ENCODE data around the gene POP7.

POP7 gene

GRCh38 chr7:100745184-100745583, 39.3 kb downstream of the POP7 start:
- H3K27ac ChIP-seq: no peak overlapping the region
- TF ChIP-seq, protein P1, sequence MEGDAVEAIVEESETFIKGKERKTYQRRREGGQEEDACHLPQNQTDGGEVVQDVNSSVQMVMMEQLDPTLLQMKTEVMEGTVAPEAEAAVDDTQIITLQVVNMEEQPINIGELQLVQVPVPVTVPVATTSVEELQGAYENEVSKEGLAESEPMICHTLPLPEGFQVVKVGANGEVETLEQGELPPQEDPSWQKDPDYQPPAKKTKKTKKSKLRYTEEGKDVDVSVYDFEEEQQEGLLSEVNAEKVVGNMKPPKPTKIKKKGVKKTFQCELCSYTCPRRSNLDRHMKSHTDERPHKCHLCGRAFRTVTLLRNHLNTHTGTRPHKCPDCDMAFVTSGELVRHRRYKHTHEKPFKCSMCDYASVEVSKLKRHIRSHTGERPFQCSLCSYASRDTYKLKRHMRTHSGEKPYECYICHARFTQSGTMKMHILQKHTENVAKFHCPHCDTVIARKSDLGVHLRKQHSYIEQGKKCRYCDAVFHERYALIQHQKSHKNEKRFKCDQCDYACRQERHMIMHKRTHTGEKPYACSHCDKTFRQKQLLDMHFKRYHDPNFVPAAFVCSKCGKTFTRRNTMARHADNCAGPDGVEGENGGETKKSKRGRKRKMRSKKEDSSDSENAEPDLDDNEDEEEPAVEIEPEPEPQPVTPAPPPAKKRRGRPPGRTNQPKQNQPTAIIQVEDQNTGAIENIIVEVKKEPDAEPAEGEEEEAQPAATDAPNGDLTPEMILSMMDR (conservative IDR thresholded peaks at IDR 0.05): no peak

DNA sequence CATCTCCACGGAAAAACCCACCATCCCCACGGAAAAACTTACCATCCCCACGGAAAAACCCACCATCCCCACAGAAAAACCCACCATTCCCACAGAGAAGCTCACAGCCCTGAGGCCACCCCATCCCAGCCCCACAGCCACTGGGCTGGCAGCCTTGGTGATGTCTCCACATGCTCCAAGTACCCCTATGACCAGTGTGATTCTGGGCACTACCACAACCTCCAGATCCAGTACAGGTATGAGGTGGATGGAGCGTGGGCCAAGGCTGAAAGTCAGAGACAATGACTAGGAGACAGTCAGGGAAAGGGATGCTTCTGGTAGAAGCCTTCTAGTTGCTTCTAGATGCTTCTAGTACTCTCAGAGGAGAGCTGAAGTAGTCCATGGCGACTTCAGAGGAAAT, 47.1 kb downstream of the POP7 start:
- TF ChIP-seq, protein P1 (conservative IDR thresholded peaks at IDR 0.05): no peak

DNA sequence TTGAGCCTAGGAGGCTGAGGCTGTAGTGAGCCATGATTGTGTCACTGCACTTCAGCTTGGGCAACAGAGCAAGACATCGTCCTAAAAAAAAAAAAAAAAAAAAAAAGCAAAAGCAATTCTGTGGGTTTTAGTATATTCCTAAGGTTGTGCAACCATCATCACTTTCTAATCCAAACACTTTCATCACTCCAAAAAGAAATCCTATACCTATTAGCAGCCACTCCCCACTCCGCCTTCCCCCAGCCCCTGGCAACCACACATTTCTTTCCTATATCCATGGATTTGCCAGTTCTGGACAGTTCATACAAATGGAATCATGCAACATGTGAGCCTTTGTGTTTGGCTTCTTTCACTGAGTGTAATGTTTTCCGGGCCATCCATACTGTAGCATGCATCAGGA, 47.8 kb downstream of the POP7 start:
- H3K27ac ChIP-seq: no peak overlapping the region
- TF ChIP-seq, protein P1 (conservative IDR thresholded peaks at IDR 0.05): no peak

More for the DNA sequence above, 47.1 kb downstream of the POP7 start:
- no peak overlapping the region for H3K27ac ChIP-seq

All from VCaP (cell line).